Gastroesophageal sphincter (tissue), 3 donors: Measurements from ENCODE around the gene ALPP.

ENCODE experiments used
- EP300 ChIP-seq: sonication (generic); formaldehyde crosslinking; IDR thresholded peaks from one replicate; pipeline ENCODE4 v1.6.1; 2017; ENCODE audit warnings: antibody characterized with exemption, mild to moderate bottlenecking
- POLR2A ChIP-seq, 2 donors: fragments of 450-650 bp; IDR thresholded peaks; one replicate each; pipeline ENCODE4 v1.6.1; 2017; ENCODE audit warnings: antibody characterized with exemption in 2 of 2, mild to moderate bottlenecking in 2 of 2, moderate library complexity in 1 of 2
- POLR2AphosphoS5 ChIP-seq: sonication (generic); formaldehyde crosslinking; IDR thresholded peaks from one replicate; pipeline ENCODE4 v1.6.1; 2017; ENCODE audit warnings: antibody characterized with exemption
- TF ChIP-seq, protein P1 (sequence below), 4 experiments: fragments of 200-600 bp in 2 of 4; fragments of 450-650 bp in 2 of 4; sonication (generic) in 1 of 4; IDR thresholded peaks; one replicate each; pipeline ENCODE4 v1.5.1; 2017 to 2019; ENCODE audit warnings: antibody characterized with exemption in 4 of 4, mild to moderate bottlenecking in 2 of 4, moderate library complexity in 2 of 4

DNA sequence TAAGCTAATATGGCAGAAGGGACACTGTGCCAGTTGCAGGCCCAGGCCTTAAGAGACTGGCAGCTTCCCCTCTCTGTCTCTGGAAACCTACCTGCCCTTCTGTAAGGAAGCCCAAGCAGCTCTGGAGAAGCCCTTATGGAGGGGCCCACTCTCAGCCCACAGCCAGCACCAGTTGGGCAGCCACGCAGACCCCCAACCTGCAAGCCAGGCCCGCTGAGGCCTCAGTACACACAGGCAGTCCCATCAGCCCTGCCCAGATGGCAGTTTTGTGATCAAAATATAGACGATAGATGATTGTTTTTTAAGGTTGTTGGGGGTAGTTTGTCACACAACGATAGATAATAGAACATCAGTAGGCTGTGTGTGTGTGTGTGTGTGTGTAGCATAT is 36.8 kb upstream of the ALPP start:
- TF ChIP-seq EP300 (no peak), POLR2A (IDR thresholded peaks at IDR 0.05) (no peak), POLR2AphosphoS5 (no peak)
- TF ChIP-seq, protein P1, sequence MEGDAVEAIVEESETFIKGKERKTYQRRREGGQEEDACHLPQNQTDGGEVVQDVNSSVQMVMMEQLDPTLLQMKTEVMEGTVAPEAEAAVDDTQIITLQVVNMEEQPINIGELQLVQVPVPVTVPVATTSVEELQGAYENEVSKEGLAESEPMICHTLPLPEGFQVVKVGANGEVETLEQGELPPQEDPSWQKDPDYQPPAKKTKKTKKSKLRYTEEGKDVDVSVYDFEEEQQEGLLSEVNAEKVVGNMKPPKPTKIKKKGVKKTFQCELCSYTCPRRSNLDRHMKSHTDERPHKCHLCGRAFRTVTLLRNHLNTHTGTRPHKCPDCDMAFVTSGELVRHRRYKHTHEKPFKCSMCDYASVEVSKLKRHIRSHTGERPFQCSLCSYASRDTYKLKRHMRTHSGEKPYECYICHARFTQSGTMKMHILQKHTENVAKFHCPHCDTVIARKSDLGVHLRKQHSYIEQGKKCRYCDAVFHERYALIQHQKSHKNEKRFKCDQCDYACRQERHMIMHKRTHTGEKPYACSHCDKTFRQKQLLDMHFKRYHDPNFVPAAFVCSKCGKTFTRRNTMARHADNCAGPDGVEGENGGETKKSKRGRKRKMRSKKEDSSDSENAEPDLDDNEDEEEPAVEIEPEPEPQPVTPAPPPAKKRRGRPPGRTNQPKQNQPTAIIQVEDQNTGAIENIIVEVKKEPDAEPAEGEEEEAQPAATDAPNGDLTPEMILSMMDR (IDR thresholded peaks at IDR 0.05) = no peak
